Naive thymus-derived CD4-positive, alpha-beta T cell (primary cell): ENCODE results near the gene SMYD3. TPM values are rescaled to one million over a fixed set of nuclear protein-coding genes. Genes with fewer than 3 reads are reported as not detected.

Experiments used
- ATAC-seq: fragments of 150-1000 bp; cut with Tn5 transposase; 2 replicates; pipeline ENCODE4 v1.10.0; 2021; ENCODE audit warnings: mild to moderate bottlenecking, moderate library complexity
- CTCF ChIA-PET: fragments of 350-600 bp; sonication (Branson Sonifier 250); formaldehyde crosslinking; loops from one replicate; lab custom pipeline; 2021; ENCODE audit warnings: antibody characterized with exemption; lab: Charles Lee
- POLR2A ChIA-PET: fragments of 350-600 bp; sonication (Branson Sonifier 250); formaldehyde crosslinking; loops from one replicate; lab custom pipeline; 2021; ENCODE audit warnings: antibody characterized with exemption, inconsistent platforms; lab: Charles Lee
- DNase-seq, 9 donors: peaks; one replicate each; pipeline versions ENCODE4 v3.0.0 to v3.0.0-alpha.2; 2020 to 2022; ENCODE audit warnings: mixed read lengths in 1 of 9
- H3K27ac ChIP-seq: one replicate; pipeline ENCODE4 v1.7.0; 2013; ENCODE audit warnings: mild to moderate bottlenecking, low read depth, low read length, moderate library complexity
- H3K27me3 ChIP-seq, 2 donors: one replicate each; pipeline ENCODE4 v1.7.0; 2013; ENCODE audit warnings: low read length in 2 of 2, mild to moderate bottlenecking in 2 of 2, moderate library complexity in 2 of 2; ENCODE audit not compliant: control insufficient read depth in 2 of 2, insufficient read depth in 2 of 2
- H3K36me3 ChIP-seq, 3 experiments: 1 replicate in 2 of 3; 2 replicates in 1 of 3; pipeline ENCODE4 v1.7.0; 2013; ENCODE audit warnings: low read length in 3 of 3, mild to moderate bottlenecking in 3 of 3, moderate library complexity in 1 of 3; ENCODE audit not compliant: insufficient read depth in 3 of 3, control insufficient read depth in 2 of 3
- H3K4me1 ChIP-seq, 2 donors: one replicate each; pipeline ENCODE4 v1.7.0; 2013; ENCODE audit warnings: low read length in 2 of 2, mild to moderate bottlenecking in 2 of 2, moderate library complexity in 1 of 2; ENCODE audit not compliant: control insufficient read depth in 2 of 2, insufficient read depth in 2 of 2
- H3K4me3 ChIP-seq: 2 replicates; pipeline ENCODE4 v1.7.0; 2013; ENCODE audit warnings: mild to moderate bottlenecking, low read length
- H3K9me3 ChIP-seq, 3 experiments: 1 replicate in 2 of 3; 2 replicates in 1 of 3; pipeline ENCODE4 v1.7.0; 2013; ENCODE audit warnings: low read length in 3 of 3; ENCODE audit not compliant: control insufficient read depth in 2 of 3
- H3K27ac Mint-ChIP-seq, 9 donors: one replicate each; pipeline ENCODE4 v1.8.0; 2020 to 2022; ENCODE audit warnings: mixed read lengths in 9 of 9, mild to moderate bottlenecking in 8 of 9, moderate library complexity in 5 of 9, inconsistent platforms in 2 of 9
- H3K27me3 Mint-ChIP-seq, 5 donors: one replicate each; pipeline ENCODE4 v1.8.0; 2021 to 2022; ENCODE audit warnings: mixed read lengths in 5 of 5, mild to moderate bottlenecking in 1 of 5
- H3K36me3 Mint-ChIP-seq, 5 donors: one replicate each; pipeline ENCODE4 v1.8.0; 2020 to 2022; ENCODE audit warnings: mixed read lengths in 5 of 5, mild to moderate bottlenecking in 3 of 5, inconsistent platforms in 1 of 5
- H3K4me1 Mint-ChIP-seq, 7 donors: one replicate each; pipeline ENCODE4 v1.8.0; 2020 to 2022; ENCODE audit warnings: mixed read lengths in 7 of 7, mild to moderate bottlenecking in 3 of 7, inconsistent platforms in 1 of 7
- H3K4me3 Mint-ChIP-seq, 10 donors: one replicate each; pipeline ENCODE4 v1.8.0; 2020 to 2022; ENCODE audit warnings: mild to moderate bottlenecking in 10 of 10, mixed read lengths in 10 of 10, moderate library complexity in 6 of 10, inconsistent platforms in 2 of 10
- H3K9me3 Mint-ChIP-seq, 11 donors: one replicate each; pipeline ENCODE4 v1.8.0; 2020 to 2022; ENCODE audit warnings: mixed read lengths in 11 of 11, mild to moderate bottlenecking in 4 of 11, inconsistent platforms in 1 of 11, moderate library complexity in 1 of 11
- intact Hi-C, 2 donors: fragments of 100-400 bp; cut with micrococcal nuclease; formaldehyde crosslinking; loops; one replicate each; pipeline ENCODE4 v1.15.1; 2023
- polyA plus RNA-seq, 2 donors: library from polyadenylated mRNA; unstranded; fragments of 300-500 nt; fragmentation: Illumina TruSeq; gene quantifications; one replicate each; pipeline ENCODE4 v1.2.3, GENCODE V29; 2021
- total RNA-seq, 6 experiments: library from RNA in 5 of 6; stranded (reverse) in 5 of 6; gene quantifications; 1 replicate in 5 of 6; 2 replicates in 1 of 6; pipeline ENCODE4 v1.2.3 and lab custom pipeline; 2021 to 2026

The SMYD3 gene
- total and polyA plus RNA-seq, 7 experiments from 2014 or later: 19.5 to 28.6 (median 24.4) TPM

DNA sequence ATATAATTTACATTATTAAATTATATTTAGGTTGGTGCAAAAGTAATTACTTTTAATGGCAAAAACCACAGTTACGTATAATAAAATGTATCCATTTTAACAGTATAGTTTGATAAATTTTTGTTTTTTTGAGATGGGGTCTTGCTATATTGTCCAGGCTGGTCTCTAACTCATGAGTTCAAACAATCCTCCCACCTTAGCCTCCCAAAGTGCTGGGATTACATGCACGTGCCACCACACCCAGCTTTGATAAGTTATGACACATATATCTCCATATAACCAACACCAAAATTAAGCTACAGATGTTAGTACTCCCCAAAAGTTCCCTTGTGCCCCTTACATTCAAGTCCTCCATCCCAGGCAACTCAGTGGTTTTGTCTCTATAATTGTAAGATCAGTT is 163.1 kb downstream of the SMYD3 start:
- no peak for ATAC-seq
- H3K4me1 Mint-ChIP-seq: peaks cover 0 to 11% (median 4%) of the 10 kb centered on the region in 7 donors
- Histone ChIP-seq H3K9me3 (no peaks in the 10 kb centered on the region), H3K4me1 (no peaks in the 10 kb centered on the region), H3K27me3 (no peaks in the 10 kb centered on the region), H3K27ac (no peak overlapping the region), H3K36me3 (no peaks in the 10 kb centered on the region), H3K4me3 (no peak overlapping the region)
- no peak for DNase-seq
- no peaks in the 10 kb centered on the region for H3K27me3 Mint-ChIP-seq
- H3K4me3 Mint-ChIP-seq: no peak overlapping the region
- peaks cover 0 to 30% (median 8%) of the 10 kb centered on the region in 11 donors for H3K9me3 Mint-ChIP-seq
- H3K27ac Mint-ChIP-seq: no peak overlapping the region
- intact Hi-C loops: no loop called here
- CTCF ChIA-PET: no interaction called here
- peaks cover 8 to 65% (median 45%) of the 10 kb centered on the region in 5 donors for H3K36me3 Mint-ChIP-seq
- POLR2A ChIA-PET: no interaction called here

- POLR2A ChIA-PET: no interaction called here
- Histone ChIP-seq H3K4me1 (no peaks in the 10 kb centered on the region), H3K4me3 (no peak overlapping the region), H3K27ac (no peak overlapping the region), H3K9me3 (no peaks in the 10 kb centered on the region), H3K36me3 (no peaks in the 10 kb centered on the region), H3K27me3 (no peaks in the 10 kb centered on the region)
- peaks cover 8 to 59% (median 42%) of the 10 kb centered on the region in 5 donors for H3K36me3 Mint-ChIP-seq
- no peaks in the 10 kb centered on the region for H3K27me3 Mint-ChIP-seq
- CTCF ChIA-PET: no interaction called here
- intact Hi-C loops: no loop called here
- H3K27ac Mint-ChIP-seq: no peak overlapping the region
- H3K4me3 Mint-ChIP-seq: no peak overlapping the region
- peaks cover 0 to 13% (median 4%) of the 10 kb centered on the region in 7 donors for H3K4me1 Mint-ChIP-seq
- ATAC-seq (no peak), DNase-seq (no peak)
- peaks cover 0 to 28% (median 8%) of the 10 kb centered on the region in 11 donors for H3K9me3 Mint-ChIP-seq
Measured at GRCh38 chr1:246343251-246343650, 163.8 kb downstream of the SMYD3 start.

DNA sequence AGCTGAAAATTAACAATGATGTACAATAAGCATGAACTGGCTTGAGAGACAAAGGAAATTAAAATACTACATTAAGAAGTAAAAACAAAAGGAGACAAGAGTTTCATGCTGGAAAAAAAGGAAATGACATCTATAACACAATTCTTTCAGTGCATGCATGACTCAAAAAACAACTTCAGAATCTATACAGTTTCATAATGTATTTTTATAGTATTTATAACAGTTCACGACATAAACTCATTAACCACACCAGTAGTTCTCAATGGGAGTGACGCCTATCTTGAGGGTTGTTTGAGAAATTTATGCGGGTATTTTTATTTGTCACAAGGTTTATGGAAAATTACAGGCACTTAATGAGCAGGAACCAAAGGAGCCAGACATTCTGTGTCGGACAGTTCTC is 168.5 kb downstream of the SMYD3 start:
- Mint-ChIP-seq H3K27me3 (no peaks in the 10 kb centered on the region), H3K27ac (no peak overlapping the region), H3K4me1 (peaks cover 0 to 14% (median under 1%) of the 10 kb centered on the region in 7 donors), H3K4me3 (no peak overlapping the region), H3K36me3 (peaks cover 0 to 48% (median 31%) of the 10 kb centered on the region in 5 donors), H3K9me3 (peaks cover 0 to 8% (median 0%) of the 10 kb centered on the region in 11 donors)
- H3K36me3 ChIP-seq: no peaks in the 10 kb centered on the region
- ATAC-seq (no peak), DNase-seq (no peak)
- no peaks in the 10 kb centered on the region for H3K9me3 ChIP-seq
- H3K4me1 ChIP-seq: no peaks in the 10 kb centered on the region
- H3K27ac ChIP-seq: no peak overlapping the region
- H3K4me3 ChIP-seq: no peak overlapping the region
- CTCF ChIA-PET: interaction anchor here (0.5 kb wide), 1 partner anchor 1237 kb away, joined by 3 read pairs; no protein-coding TSS in a partner anchor
- POLR2A ChIA-PET: no interaction called here
- intact Hi-C loops: loop anchor here in 1 of 2 donors (10.0 kb wide), 1 partner anchor 384 kb away; no protein-coding TSS in a partner anchor
- H3K27me3 ChIP-seq: no peaks in the 10 kb centered on the region

DNA sequence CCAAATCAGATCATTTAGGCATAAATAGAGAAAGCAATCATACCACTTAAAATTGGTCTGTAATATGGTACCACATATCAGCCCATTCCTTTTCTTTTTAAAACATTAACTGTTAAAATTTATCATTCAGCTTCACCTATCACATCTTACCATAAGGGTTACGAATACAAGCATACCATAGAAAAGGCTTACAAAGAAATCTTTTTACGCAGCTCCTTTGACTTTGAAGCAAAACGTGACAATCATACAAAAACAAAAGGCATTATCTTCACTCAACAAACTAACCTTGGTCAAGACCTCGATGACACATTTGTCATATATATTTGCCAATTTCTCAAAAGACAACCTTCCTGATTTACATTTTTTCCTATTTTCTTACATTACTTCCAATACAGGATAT is 169.0 kb downstream of the SMYD3 start:
- peaks cover 0 to 12% (median 0%) of the 10 kb centered on the region in 7 donors for H3K4me1 Mint-ChIP-seq
- peaks cover 0 to 11% (median 0%) of the 10 kb centered on the region in 11 donors for H3K9me3 Mint-ChIP-seq
- no peaks in the 10 kb centered on the region for H3K27me3 Mint-ChIP-seq
- H3K4me3 Mint-ChIP-seq: no peak overlapping the region
- ChIA-PET CTCF (interaction anchor here (0.5 kb wide), 1 partner anchor 1236 kb away, joined by 3 read pairs; no protein-coding TSS in a partner anchor), POLR2A (no interaction called here)
- H3K4me1 ChIP-seq: no peaks in the 10 kb centered on the region
- no peaks in the 10 kb centered on the region for H3K27me3 ChIP-seq
- ATAC-seq: no peak
- H3K4me3 ChIP-seq: no peak overlapping the region
- H3K27ac ChIP-seq: no peak overlapping the region
- H3K36me3 ChIP-seq: peaks cover 0 to 4% (median 0%) of the 10 kb centered on the region in 3 experiments
- H3K36me3 Mint-ChIP-seq: peaks cover under 1 to 49% (median 31%) of the 10 kb centered on the region in 5 donors
- H3K9me3 ChIP-seq: no peaks in the 10 kb centered on the region
- intact Hi-C loops: loop anchor here in 1 of 2 donors (10.0 kb wide), 1 partner anchor 383 kb away; no protein-coding TSS in a partner anchor
- no peak for DNase-seq
- no peak overlapping the region for H3K27ac Mint-ChIP-seq

- Histone ChIP-seq H3K36me3 (peaks cover 0 to 15% (median 0%) of the 10 kb centered on the region in 3 experiments), H3K9me3 (no peaks in the 10 kb centered on the region)
- intact Hi-C loops: loop anchor here in 1 of 2 donors (10.0 kb wide), 1 partner anchor 380 kb away; no protein-coding TSS in a partner anchor
Measured at GRCh38 chr1:246335151-246335550, 171.9 kb downstream of the SMYD3 start.

GRCh38 chr1:246333855-246334254 is 173.2 kb downstream of the SMYD3 start:
- Histone ChIP-seq H3K36me3 (peaks cover 0 to 19% (median 0%) of the 10 kb centered on the region in 3 experiments), H3K9me3 (no peaks in the 10 kb centered on the region), H3K4me3 (no peak overlapping the region), H3K27me3 (no peaks in the 10 kb centered on the region), H3K27ac (no peak overlapping the region), H3K4me1 (no peaks in the 10 kb centered on the region)
- CTCF ChIA-PET: no interaction called here
- intact Hi-C loops: loop anchor here in 1 of 2 donors (10.0 kb wide), 1 partner anchor 379 kb away; no protein-coding TSS in a partner anchor
- DNase-seq: no peak
- ATAC-seq: no peak
- Mint-ChIP-seq H3K36me3 (peaks cover 9 to 71% (median 66%) of the 10 kb centered on the region in 5 donors), H3K27ac (no peak overlapping the region), H3K9me3 (peaks cover 0 to 31% (median 9%) of the 10 kb centered on the region in 11 donors), H3K27me3 (no peaks in the 10 kb centered on the region), H3K4me1 (peaks cover 0 to 35% (median 0%) of the 10 kb centered on the region in 7 donors), H3K4me3 (no peak overlapping the region)
- POLR2A ChIA-PET: no interaction called here

More at GRCh38 chr1:246335151-246335550, 171.9 kb downstream of the SMYD3 start:
- Histone ChIP-seq H3K27ac (no peak overlapping the region), H3K4me1 (no peaks in the 10 kb centered on the region), H3K4me3 (no peak overlapping the region), H3K27me3 (no peaks in the 10 kb centered on the region)
- ChIA-PET POLR2A (no interaction called here), CTCF (no interaction called here)
- Mint-ChIP-seq H3K27ac (no peak overlapping the region), H3K4me1 (peaks cover 0 to 28% (median 0%) of the 10 kb centered on the region in 7 donors), H3K9me3 (peaks cover 0 to 25% (median 3%) of the 10 kb centered on the region in 11 donors), H3K27me3 (no peaks in the 10 kb centered on the region), H3K4me3 (no peak overlapping the region), H3K36me3 (peaks cover 9 to 65% (median 59%) of the 10 kb centered on the region in 5 donors)
- DNase-seq (no peak), ATAC-seq (no peak)
